Right cardiac atrium (tissue), 5 donors: ENCODE data around the gene LIF. TPM values are rescaled to one million over a fixed set of nuclear protein-coding genes. Genes with fewer than 3 reads are reported as not detected.

Experiments used
- ATAC-seq, 2 donors: fragments of 200-7000 bp; cut with Tn5 transposase; one replicate each; pipeline versions ENCODE4 v1.8.0 to v1.9.1; 2020; ENCODE audit warnings: moderate library complexity in 2 of 2, mild to moderate bottlenecking in 1 of 2
- DNase-seq, 3 donors: peaks; one replicate each; pipeline ENCODE4 v3.0.0-alpha.2; 2020
- H3K27ac ChIP-seq: one replicate; pipeline ENCODE4 v1.5.1; 2013; ENCODE audit warnings: mild to moderate bottlenecking, low read length, control low read depth, moderate library complexity
- H3K27me3 ChIP-seq: one replicate; pipeline ENCODE4 v1.6.1; 2013; ENCODE audit not compliant: control insufficient read depth, insufficient read depth
- H3K4me1 ChIP-seq: one replicate; pipeline ENCODE4 v1.6.1; 2013; ENCODE audit warnings: low read length; ENCODE audit not compliant: control insufficient read depth, insufficient read depth
- H3K4me3 ChIP-seq: one replicate; pipeline ENCODE4 v1.5.1; 2013; ENCODE audit warnings: low read length, control low read depth
- H3K9me3 ChIP-seq: one replicate; pipeline ENCODE4 v1.6.1; 2013; ENCODE audit warnings: low read length; ENCODE audit not compliant: control insufficient read depth
- WGBS: extraction: QIAGEN DNeasy Blood & Tissue Kit; methylation state at CpG from one replicate; pipeline ENCODE4 v1.1.7; 2013; 5-methylcytosine and 5-hydroxymethylcytosine counted together
- intact Hi-C, 4 donors: fragments of 100-400 bp; cut with DNase I; formaldehyde crosslinking; loops; one replicate each; pipeline versions ENCODE4 v1.11.0 to v1.14.0; 2022 to 2023
- long read RNA-seq, 4 donors: library from polyadenylated mRNA; unstranded; transcript quantifications; one replicate each; pipeline ENCODE4 v2.0.0, GENCODE V29; 2020 to 2021
- polyA plus RNA-seq: library from polyadenylated mRNA; stranded (reverse); fragments of 200-250 nt; gene quantifications from one replicate; pipeline ENCODE4 v1.2.3, GENCODE V29; 2013
- total RNA-seq, 4 donors: library from RNA; stranded (reverse); fragmentation: NEBNext Ultra II Directional; extraction: Animal tissue kit (Norgen Biotek cat#: 25700); gene quantifications; one replicate each; pipeline ENCODE4 v1.2.1, GENCODE V29; 2021
- donor health status: healthy with polysubstance abuse.
- donor health status: DM: no; HTN: yes; CAD: no.
- donor health status: DM: no; HTN: no; CAD: no.
- donor health status: DM: no; HTN: yes; CAD: no; lungs with severe emphysema.
- donor health status: DM: yes; HTN: yes; CAD: no.

Gene LIF
- total RNA-seq: 1 to 10 TPM in 1 of 4 donors, under 1 TPM in 3; 0.09 to 3.7 (median 0.43) TPM
- polyA plus RNA-seq: 0.54 TPM
- long read RNA-seq, donor 1: 0 reads
- long read RNA-seq, donor 2: 0 reads
- long read RNA-seq, donor 3, partial matches to known transcripts: 0 of 5 reads
- long read RNA-seq, donor 3, other reads (novel, unspliced or antisense): 4 of 5 reads
- long read RNA-seq, donor 4: 0 reads

DNA sequence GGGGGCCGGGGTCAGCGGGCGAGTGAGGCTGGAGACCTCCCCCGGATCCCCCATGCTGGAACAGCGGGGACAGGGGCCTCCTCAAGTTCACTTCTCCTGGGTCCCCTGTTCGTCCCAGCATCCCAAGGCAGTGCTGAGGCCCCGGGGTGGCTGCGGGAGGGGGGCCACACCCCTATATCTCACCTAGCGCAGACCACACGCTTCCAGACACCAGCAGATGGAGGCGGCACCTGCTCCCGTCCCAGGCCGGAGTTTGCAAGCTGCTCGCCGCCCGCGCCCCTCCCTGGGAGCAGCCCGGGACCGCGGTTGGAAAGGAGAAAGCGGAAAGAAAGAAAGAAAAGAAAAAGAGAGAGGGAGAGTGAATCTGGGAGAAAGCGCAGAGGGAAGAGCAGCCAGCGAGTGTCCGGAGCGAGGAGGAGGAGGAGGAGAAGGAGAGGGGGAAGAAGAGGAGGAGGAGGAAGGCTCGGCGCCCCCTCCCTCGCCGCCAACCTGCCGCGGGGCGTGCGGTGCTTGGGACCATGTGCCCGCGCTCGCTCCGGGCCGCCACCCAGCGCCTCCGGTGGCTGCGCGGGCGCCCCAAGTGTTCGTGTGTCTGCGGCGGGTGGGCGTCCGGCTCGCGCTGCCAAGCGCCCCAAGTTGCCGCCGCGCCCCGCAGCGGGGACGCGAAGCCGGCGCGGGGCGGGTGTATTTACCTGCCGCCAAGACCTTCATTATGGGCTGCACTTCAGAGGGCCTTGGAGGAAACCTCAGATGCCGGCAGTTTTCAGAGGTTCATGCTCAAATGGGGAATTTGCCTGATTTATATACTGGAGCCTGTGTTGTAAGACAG is at the start of gene LIF:
Gene LIF, minus strand, starts transcription at position 775 of the 829 bp plus-strand sequence. Its CDS starts 64 bp downstream, at position 711.
- no peaks in the 10 kb centered on the region for H3K9me3 ChIP-seq
- peak in 1 of 3 donors; percentile 38 for DNase-seq
- no peaks in the 10 kb centered on the region for H3K4me1 ChIP-seq
- ATAC-seq: peak in 1 of 2 donors; percentile 32
- no peak within 1 kb of the TSS for H3K27ac ChIP-seq
- intact Hi-C loops: no loop called here
- 2% methylated on average over 64 of the region's 64 CpGs for WGBS
- peak within 1 kb of the TSS; percentile 41 for H3K4me3 ChIP-seq
- H3K27me3 ChIP-seq: no peaks in the 10 kb centered on the region

DNA sequence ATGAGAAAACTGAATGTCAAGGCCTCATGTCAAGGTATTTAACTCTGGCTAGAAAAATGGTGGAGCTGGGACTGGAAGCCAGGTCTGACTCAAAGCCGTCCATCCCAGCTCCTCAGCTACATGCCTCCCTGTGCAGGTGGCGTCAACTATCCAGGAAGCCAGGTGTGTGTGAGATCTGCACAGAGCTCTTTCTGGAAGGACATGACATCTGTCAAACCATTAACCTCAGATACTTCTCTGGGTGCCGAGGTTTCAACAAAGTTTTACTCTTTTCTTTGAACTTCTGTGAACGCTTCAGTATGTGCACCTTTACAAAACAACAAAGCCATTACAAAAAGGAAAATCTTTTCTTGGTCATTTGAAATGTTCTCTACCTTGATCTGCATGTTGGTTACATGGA is 49.8 kb upstream of the LIF start:
- WGBS: 95% methylated on average over 4 of the region's 4 CpGs
- no peak for DNase-seq
- H3K4me1 ChIP-seq: peaks cover 4% of the 10 kb centered on the region
- no peak overlapping the region for H3K27ac ChIP-seq
- no peaks in the 10 kb centered on the region for H3K27me3 ChIP-seq
- no peak overlapping the region for H3K4me3 ChIP-seq
- no peak for ATAC-seq
- H3K9me3 ChIP-seq: no peaks in the 10 kb centered on the region
- intact Hi-C loops: no loop called here

DNA sequence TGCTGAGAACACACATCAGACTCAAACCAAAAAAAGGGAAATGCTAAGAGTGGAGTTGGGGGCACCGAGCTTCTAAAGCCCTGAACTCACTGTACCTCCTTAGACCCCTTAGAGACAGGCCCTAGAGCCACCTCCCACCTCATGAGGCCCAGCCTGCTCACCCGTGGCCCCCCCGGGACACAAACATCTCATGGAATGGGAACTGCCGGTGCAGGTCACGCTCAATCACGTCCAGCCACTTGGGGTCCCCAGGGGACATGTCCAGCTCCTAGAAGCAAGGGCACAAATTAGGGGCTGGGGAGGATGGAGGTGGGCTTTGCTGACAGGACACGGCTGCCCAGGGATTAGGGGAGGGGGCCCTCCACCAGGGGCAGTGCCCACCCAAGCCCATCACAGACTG is 49.0 kb upstream of the LIF start:
- H3K9me3 ChIP-seq: no peaks in the 10 kb centered on the region
- no peak overlapping the region for H3K4me3 ChIP-seq
- peaks cover 8% of the 10 kb centered on the region for H3K4me1 ChIP-seq
- no peak overlapping the region for H3K27ac ChIP-seq
- intact Hi-C loops: no loop called here
- 70% methylated on average over 7 of the region's 7 CpGs for WGBS
- ATAC-seq (no peak), DNase-seq (peak in 2 of 3 donors; percentile 36 to 39)
- no peaks in the 10 kb centered on the region for H3K27me3 ChIP-seq

- no peak overlapping the region for H3K4me3 ChIP-seq
- intact Hi-C loops: loop anchor here in 1 of 4 donors (5.0 kb wide), 1 partner anchor 37 kb away; no protein-coding TSS in a partner anchor
- 91% methylated on average over 11 of the region's 11 CpGs for WGBS
Measured at GRCh38 chr22:30294830-30295229, 48.3 kb upstream of the LIF start.

GRCh38 chr22:30294066-30294465 is 47.5 kb upstream of the LIF start:
- DNase-seq (peak in 2 of 3 donors; percentile 28 to 34), ATAC-seq (no peak)
- WGBS: 92% methylated on average over 9 of the region's 9 CpGs
- Histone ChIP-seq H3K9me3 (no peaks in the 10 kb centered on the region), H3K4me3 (no peak overlapping the region), H3K27me3 (no peaks in the 10 kb centered on the region), H3K27ac (no peak overlapping the region), H3K4me1 (peaks cover 14% of the 10 kb centered on the region)
- intact Hi-C loops: loop anchor here in 1 of 4 donors (5.0 kb wide), 1 partner anchor 38 kb away; no protein-coding TSS in a partner anchor

More at GRCh38 chr22:30294830-30295229, 48.3 kb upstream of the LIF start:
- Histone ChIP-seq H3K4me1 (peaks cover 14% of the 10 kb centered on the region), H3K9me3 (no peaks in the 10 kb centered on the region), H3K27me3 (no peaks in the 10 kb centered on the region), H3K27ac (no peak overlapping the region)
- ATAC-seq (no peak), DNase-seq (peak in 2 of 3 donors; percentile 51 to 52)

GRCh38 chr22:30293026-30293425 is 46.5 kb upstream of the LIF start:
- Histone ChIP-seq H3K9me3 (no peaks in the 10 kb centered on the region), H3K4me1 (peaks cover 14% of the 10 kb centered on the region), H3K27me3 (no peaks in the 10 kb centered on the region), H3K27ac (no peak overlapping the region), H3K4me3 (no peak overlapping the region)
- 92% methylated on average over 7 of the region's 7 CpGs for WGBS
- DNase-seq (peak in 1 of 3 donors; percentile 39), ATAC-seq (no peak)
- intact Hi-C loops: loop anchor here in 1 of 4 donors (5.0 kb wide), 1 partner anchor 39 kb away; no protein-coding TSS in a partner anchor

- Histone ChIP-seq H3K27ac (peak overlapping the region; percentile 9), H3K4me3 (no peak overlapping the region), H3K4me1 (peaks cover 14% of the 10 kb centered on the region), H3K27me3 (no peaks in the 10 kb centered on the region), H3K9me3 (no peaks in the 10 kb centered on the region)
- intact Hi-C loops: loop anchor here in 1 of 4 donors (5.0 kb wide), 1 partner anchor 40 kb away; no protein-coding TSS in a partner anchor
- ATAC-seq (no peak), DNase-seq (peak in 2 of 3 donors; percentile 63 to 65)
- 91% methylated on average over 18 of the region's 18 CpGs for WGBS
Measured at GRCh38 chr22:30292069-30292970, 45.8 kb upstream of the LIF start.

DNA sequence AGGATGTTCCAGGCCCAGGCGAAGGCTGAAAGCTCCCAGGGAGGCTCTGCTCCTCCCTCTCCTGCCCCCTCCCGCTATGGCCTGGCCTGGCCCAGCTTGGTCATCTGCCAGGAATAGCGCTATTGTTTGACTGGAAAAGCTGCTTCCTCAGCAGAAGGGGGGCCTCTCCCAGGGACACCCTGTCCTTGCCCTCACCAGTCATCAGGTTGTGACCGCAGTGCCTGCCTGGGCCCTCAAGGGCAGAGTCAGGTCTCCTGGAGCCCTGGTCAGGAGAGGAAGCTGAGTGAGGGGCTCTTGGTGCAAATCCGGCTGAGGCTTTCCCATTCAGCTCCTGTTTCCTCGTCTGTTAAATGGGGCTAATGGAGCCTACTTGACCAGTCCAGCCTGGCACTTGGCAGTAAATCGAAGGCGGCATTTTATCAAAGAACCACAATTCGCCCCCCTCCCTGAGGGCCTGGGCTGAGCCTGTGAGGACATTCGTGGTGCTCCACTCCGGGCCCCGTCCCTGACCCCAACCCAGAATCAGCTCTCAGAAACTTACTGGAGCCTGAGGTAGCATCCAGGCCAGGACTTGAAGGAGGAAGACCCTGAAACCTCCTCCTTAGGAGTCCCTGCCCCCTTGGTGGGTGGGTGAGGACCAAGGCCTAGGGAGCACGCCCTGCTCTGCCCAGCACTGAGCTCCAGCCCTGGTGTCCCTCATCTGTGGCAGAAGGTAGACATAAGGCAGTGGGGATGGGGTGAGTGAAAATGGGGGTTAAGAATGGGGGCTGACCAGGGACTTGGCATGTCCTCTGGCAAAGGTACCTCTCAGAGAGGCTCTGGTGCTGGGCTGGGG is 44.7 kb upstream of the LIF start:
- peak; percentile 47 to 66 for ATAC-seq
- Histone ChIP-seq H3K27me3 (no peaks in the 10 kb centered on the region), H3K4me3 (no peak overlapping the region), H3K27ac (peak overlapping the region; percentile 97), H3K4me1 (peaks cover 14% of the 10 kb centered on the region), H3K9me3 (no peaks in the 10 kb centered on the region)
- 57% methylated on average over 13 of the region's 13 CpGs for WGBS
- intact Hi-C loops: loop anchor here in 1 of 4 donors (5.0 kb wide), 1 partner anchor 41 kb away; no protein-coding TSS in a partner anchor
- DNase-seq: peak; percentile 90 to 94 (median 92)

- no peaks in the 10 kb centered on the region for H3K27me3 ChIP-seq
- ATAC-seq (peak; percentile 7 to 25), DNase-seq (peak; percentile 48 to 78 (median 66))
- H3K9me3 ChIP-seq: no peaks in the 10 kb centered on the region
- H3K4me3 ChIP-seq: no peak overlapping the region
- WGBS: 33% methylated on average over 3 of the region's 3 CpGs
- H3K27ac ChIP-seq: peak overlapping the region; percentile 97
- intact Hi-C loops: loop anchor here in 1 of 4 donors (5.0 kb wide), 1 partner anchor 42 kb away; no protein-coding TSS in a partner anchor
- peaks cover 14% of the 10 kb centered on the region for H3K4me1 ChIP-seq
Measured at GRCh38 chr22:30290342-30291057, 43.9 kb upstream of the LIF start.
